NCI-H2227 (cell line): ENCODE results near the gene SAE1.

Source experiments
- DNase-seq: peaks from one replicate; lab custom pipeline; 2025; ENCODE audit not compliant: unreplicated experiment; lab: John Stamatoyannopoulos, UW

Gene SAE1

DNA sequence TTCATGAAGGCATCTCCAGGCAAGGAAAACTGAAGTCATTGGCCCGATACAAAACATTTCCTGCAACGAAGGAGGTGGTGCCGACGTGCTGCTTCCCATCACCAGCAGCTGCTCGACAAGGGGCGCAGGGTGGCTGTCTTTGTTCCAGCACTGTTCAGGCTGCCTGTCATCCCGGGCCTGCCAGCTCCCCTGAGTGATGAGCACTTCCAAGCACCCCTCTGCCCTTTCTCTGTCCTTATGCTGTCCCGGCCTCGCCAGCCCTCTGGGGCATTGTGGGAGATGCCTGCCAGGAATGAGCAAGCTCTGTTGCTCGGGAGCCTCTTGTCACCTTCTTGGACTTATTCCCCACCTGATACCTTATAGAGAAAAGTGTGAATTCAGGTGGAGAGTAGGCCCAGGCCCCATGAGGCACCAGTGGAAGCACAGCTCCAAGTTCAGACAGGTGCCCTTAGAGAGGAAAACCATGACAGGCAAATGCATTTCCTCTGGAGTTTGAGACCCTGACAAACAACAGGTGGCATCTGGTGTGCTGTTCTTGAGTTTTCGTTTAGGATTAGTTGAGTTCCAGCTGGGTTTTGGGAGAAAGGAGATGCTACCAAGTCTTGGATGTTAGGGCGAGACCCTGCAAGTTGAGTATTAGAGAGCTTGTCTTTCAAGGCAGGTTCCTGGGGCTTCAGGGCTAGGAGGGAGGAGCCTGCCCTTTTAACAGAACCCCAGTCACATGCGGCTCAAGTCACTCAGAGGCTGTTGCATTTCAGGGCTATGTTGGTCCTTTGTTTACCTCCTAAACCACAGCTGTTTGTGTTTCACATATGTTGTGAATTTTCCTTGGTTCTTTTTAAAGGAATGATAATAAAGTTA lies 78.9 kb downstream of the SAE1 start:
- no peak for DNase-seq

DNA sequence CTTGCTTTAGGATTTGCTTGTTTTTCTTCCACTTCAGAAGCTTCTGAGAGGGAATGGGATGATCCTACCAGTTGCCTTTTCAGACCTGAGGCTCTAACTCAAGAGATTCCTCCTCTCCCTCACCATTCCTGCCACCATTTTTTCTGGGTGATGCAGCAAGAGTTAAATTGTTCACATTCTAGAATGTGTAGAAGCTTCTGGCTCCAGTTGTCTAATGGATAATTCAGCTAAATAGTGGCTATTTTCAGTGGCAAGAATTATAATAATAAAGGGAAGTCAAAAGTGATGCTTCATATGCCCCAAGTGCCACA lies 79.5 kb downstream of the SAE1 start:
- no peak for DNase-seq

DNA sequence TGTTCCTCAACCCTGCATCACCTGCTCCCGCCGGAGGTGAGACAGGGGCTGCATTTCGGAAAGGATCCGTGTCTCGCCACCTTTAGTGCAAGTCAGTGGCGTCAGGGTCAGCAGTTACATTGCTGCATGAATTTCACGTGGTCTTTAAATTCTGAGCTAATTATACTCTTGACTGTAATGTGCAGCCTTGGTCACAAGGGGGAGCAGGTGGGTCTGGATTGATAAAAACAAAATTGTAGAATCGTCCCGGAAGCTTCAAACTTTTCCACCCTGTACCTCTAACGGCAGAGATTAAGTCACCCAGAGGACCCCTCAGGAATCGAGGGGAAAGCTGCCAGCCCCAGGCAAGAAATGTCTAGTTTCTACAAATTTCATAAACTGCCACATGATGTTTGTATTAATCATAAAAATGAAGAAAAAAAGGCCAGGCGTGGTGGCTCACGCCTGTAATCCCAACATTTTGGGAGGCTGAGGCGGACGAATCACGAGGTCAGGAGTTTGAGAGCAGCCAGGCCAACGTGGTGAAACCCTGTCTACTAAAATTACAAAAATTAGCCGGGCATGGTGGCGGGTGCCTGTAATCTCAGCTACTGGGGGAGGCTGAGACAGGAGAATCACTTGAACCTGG lies 80.2 kb downstream of the SAE1 start:
- peak; percentile 68 for DNase-seq

DNA sequence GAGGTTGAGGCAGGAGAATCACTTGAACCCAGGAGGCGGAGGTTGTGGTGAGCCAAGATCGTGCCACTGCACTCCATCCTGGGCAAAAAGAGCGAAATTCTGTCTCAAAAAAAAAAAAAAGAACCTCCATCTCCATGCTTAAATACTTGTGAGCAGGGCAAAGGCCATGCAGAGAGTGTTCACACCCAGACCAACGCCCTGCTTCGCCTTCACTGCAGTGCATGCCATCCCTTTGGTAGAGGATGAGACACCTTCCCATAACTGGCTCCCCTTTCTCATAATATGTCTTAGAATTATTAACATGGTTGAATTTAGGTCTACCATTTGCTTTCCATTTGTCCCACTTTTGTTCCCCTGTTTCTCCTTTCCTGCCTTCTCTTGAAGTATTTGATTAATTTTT lies 84.9 kb downstream of the SAE1 start:
- no peak for DNase-seq

DNA sequence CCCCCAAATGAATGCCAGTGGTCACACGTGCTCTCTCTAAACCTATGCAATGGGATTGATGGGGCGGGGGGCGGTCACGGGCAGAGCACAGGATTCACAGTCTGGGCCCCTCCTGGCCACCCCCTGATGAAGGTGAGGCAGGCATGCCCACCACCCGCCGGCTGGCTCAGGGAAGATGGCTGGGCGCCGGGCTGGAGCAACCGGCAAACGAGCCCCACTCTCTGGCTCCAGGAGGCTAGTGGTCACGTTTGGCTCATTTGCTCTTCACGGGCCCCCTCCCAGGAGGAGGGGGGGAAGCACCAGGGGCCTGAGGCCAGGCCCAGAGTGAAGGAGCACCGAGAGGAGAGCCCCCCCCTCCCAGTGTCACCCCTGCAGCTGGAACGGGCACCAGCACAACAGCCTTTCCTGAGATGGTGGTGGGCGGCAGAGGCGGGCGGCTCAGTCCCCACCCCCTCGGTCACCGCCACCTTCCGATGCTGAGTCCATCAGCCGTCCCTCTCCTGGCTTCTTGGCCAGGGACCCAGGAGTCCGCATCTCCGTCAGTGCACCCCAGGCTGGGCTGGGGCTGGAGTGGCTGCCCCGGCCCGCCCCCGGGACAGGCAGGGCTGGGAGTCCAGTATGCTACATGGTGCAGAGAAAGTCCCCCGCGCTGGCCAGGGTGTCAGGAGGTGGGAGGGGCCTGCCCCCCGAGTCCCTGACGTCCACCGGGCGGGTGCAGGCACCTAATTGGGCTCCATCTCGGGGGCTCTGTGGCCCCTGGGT lies 90.6 kb downstream of the SAE1 start:
- DNase-seq, result no peak

GRCh38 chr19:47221890-47222289 lies 91.3 kb downstream of the SAE1 start:
- DNase-seq, result no peak

DNA sequence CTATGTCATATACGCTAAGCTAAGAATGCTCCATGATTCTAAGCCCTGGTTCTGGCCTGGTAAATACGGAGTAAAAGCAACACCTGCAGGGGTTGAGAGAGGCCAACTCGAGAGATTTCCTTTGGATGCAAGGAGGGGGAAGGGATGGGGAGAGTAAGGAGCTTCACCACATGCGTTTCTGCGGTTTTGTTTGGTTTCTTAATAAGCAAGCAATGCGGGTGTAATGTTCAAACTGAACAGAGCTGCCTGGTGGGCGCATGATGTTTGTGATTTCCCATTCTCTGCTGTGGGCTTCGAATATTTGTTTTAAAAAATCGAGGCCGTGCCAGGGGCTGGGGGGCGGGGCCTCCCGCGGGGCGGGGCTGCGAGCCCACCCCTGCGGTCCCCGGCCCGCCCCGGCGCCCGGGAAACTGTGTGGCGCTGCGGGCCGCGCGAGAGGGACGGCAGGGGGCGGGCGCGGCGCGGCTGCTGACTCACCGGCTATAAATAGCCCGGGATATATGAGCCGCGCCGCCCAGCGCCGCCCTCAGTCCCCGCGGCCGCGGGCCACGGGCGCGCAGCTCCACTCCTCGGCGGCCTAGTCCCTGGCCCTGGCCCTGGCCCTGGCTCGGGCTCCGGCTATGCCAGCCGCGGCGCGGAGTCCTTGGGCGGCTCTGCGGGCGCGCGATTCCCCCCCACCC lies 95.3 kb downstream of the SAE1 start:
- DNase-seq, result peak; percentile 91

- DNase-seq, result peak; percentile 30
Measured at GRCh38 chr19:47226426-47227351, 96.1 kb downstream of the SAE1 start.

DNA sequence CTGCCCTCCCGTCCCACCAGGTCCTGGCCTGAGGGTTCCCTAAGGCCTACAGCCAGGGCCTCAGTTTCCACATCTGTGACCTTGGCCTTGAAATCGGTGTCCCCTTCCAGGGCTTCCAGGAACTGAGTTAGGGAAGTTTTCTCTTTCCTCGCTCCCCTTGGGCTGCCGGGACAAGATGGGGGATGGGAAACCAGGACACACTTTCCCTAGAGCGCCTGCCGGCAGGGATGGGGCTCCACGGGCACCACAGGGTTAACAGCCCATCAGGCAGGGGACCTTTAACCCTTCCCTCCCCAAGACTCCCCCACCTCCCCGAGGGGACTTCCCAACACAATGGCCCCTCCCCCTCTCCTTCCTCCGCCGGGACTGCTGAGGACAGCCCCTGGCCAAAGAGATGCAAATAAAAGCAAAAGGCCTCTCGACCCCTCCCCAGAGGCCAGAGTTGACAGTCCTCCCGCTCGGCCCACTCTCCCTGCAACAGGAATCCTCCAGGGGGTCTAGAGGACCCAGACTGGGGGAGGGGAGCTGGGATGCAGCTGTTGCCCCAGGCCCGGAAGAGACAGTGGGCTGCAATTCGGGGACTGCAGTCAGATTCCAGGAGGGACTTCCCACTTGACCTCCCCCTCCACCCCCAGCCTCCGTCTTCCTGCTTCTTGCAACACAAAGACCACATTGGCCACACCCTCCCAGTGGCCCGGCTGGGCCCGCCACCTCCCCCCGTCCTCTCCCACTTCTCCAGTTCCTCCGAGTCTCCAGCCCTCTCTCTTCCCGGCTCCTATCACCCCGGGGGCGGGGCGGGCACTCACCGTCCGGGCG lies 96.9 kb downstream of the SAE1 start:
- peak; percentile 76 for DNase-seq

GRCh38 chr19:47228168-47228936 lies 97.7 kb downstream of the SAE1 start:
- DNase-seq, result peak; percentile 34

DNA sequence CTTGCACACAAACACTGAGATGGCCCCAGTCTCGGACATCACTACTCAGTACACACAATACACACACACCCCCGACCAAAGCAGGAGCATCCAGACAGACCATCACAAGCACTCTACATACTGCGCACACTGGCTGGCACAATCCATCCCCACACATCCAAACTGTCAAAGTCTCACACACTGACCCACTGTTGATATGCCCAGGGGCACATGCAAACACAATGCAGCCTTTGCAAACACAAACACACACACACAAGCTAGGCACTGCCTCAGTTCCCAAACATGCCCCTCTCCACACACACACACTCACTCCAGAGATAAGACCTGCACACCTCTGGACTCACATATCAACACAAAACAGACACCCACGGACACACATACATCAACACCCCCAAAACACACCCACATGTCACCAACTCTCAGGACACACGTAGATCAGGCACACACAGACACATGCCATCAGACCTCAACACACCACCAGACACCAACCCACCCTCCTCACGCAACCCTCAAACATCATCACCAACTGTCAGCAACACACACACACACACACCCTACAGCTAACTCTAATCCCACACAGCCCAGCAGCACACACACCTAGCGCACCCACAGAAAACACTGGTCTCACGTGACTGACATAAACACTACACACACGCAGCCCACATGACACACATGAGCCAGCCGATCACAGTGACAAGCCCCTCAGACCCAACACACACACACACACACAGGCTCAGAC lies 98.5 kb downstream of the SAE1 start:
- no peak for DNase-seq

DNA sequence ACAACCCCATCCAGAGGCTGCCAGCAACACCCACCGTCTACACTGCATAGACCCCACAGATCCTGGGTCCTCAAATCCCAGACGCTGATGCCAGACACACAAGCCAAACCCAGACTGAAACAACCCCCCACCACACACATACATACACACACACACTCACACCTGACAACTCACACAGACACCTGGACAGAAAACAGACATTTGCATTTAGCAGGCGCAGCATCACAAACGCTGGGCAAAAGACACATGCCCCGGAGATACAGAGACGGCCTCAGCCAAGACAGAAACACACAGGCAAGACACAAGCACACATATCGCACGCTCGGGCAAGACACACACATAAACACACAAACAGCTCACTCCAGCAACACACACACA lies 99.0 kb downstream of the SAE1 start:
- no peak for DNase-seq

- peak; percentile 32 for DNase-seq
Measured at GRCh38 chr19:47230054-47230920, 99.7 kb downstream of the SAE1 start.

DNA sequence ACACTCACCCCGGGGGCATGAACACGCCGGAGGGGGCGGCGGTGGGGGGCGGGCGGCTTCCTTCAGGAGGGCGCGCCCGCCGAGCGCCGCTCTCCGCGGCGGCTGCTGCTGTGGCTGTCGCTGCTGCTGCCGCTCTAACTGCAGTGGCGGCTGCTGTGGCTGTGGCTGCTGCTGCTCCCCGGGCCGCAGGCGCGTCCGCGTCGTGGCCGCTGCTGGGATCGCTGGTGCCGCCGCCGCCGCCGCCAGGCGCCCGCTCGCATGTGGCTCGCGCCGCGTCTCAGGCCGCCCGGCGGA lies 100.2 kb downstream of the SAE1 start, which contains the start of gene BBC3:
Gene BBC3, minus strand, starts transcription at position 279 of the 294 bp plus-strand sequence. CDS start 2,768 bp downstream, outside the sequence.
- DNase-seq, result no peak

DNA sequence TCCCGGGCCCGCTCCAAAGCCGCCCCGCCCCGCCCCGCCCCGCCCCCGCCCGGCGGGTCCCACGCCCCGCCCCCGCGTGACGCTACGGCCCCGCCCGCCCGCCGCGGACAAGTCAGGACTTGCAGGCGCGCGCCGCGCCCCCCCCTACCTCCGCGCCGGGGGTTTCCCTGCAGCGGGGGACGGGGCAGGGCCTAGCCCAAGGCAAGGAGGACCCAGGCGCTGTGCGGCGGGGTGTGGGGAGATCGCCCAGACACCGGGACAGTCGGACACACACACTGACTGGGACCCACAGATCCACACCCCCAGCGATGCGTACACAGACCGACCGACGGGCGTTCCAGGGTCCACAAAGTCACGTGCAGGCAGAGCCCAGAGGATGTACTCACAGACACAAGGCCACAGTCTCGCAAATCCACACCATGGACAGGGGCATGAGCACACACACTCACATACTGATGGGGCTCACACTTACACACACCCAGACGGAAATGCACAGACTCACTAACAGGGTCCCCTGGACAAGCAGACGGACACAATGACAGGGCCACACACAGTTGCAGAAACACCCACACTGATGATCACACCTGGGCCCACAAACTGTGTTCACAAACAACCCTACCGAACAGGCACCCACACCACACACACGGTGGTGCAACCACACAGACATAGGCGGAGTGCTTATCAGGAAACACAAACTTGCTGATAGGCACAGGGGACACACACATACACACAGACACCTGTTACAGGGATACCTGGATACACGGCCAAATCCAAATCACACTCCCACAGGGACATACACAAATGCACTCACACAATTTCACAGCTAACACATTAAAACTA lies 100.8 kb downstream of the SAE1 start:
- DNase-seq, result peak; percentile 83

DNA sequence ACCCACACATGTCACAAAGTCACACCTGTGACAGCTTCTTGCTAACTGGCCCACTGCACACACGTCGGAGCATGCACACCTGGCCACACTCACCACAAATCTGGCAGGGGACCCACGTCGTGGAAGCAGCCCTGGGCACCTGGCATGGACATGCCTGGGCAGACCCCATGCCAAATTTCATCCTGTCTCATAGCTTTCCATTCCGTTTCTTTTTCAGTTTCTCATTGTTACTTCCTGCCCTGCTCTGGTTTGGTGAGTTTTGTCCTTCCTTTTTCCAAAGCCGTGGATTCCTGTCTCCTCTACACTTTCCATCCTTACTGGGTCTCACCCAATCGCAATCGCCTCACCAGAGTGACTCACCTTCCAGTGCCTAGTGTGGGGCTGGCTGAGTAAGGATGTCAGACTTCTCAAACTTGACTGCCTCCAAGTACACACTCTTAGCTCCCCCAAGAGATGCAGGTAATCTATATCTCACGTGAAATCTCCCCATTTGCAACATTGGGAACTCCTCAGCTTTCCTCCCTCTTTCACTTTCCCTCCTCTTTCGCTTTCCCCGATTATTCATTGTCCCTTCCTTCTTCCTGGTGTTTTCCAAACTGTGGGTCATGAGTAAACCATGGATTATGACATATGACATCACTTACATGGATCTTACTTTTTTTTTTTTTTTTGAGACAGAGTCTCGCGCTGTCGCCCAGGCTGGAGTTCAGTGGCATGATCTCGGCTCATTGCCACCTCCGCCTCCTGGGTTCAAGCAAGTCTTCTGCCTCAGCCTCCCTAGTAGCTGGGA lies 102.0 kb downstream of the SAE1 start:
- no peak for DNase-seq
